A549 (cell line): Measurements from ENCODE around the gene MYO1D.

Experiments
- CEBPB ChIP-seq, 2 experiments: fragments of >200 bp in 1 of 2; sonication (Bioruptor Twin) in 1 of 2; formaldehyde crosslinking in 1 of 2; IDR thresholded peaks; 2 replicates each; pipeline ENCODE4 v1.6.1; 2012 to 2016
- FOSL2 ChIP-seq, 2 experiments: fragments of 450-650 bp in 1 of 2; fragments of >200 bp in 1 of 2; sonication (Bioruptor Twin) in 1 of 2; formaldehyde crosslinking; IDR thresholded peaks; 2 replicates each; pipeline versions ENCODE4 v1.5.0 to v1.6.1; 2016 to 2020; ENCODE audit warnings: mild to moderate bottlenecking in 1 of 2, moderate library complexity in 1 of 2
- JUNB ChIP-seq: fragments of >200 bp; sonication (Bioruptor Twin); formaldehyde crosslinking; IDR thresholded peaks from 2 replicates; pipeline ENCODE4 v1.6.1; 2016
- KDM1A ChIP-seq: fragments of 200-600 bp; sonication (generic); IDR thresholded peaks from 2 replicates; pipeline ENCODE4 v1.6.1; 2016; ENCODE audit warnings: low read depth, mild to moderate bottlenecking
- POLR2A ChIP-seq: IDR thresholded peaks from 2 replicates; pipeline ENCODE4 v1.6.1; 2012; ENCODE audit warnings: mild to moderate bottlenecking, low read length
- RAD21 ChIP-seq, 2 experiments: fragments of >200 bp in 1 of 2; sonication (Bioruptor Twin) in 1 of 2; formaldehyde crosslinking in 1 of 2; IDR thresholded peaks in 1 of 2; conservative IDR thresholded peaks in 1 of 2; 2 replicates in 1 of 2; 3 replicates in 1 of 2; pipeline ENCODE4 v1.6.1; 2012 to 2018; ENCODE audit warnings: inconsistent platforms in 1 of 2
- RCOR1 ChIP-seq: fragments of 150-350 bp; IDR thresholded peaks from 2 replicates; pipeline ENCODE4 v1.6.1; 2014; ENCODE audit warnings: antibody characterized with exemption, low read length, low read depth
- RNF2 ChIP-seq: fragments of 200-600 bp; sonication (generic); IDR thresholded peaks from 2 replicates; pipeline ENCODE4 v1.6.1; 2016; ENCODE audit warnings: low read depth, mild to moderate bottlenecking, antibody characterized with exemption, moderate library complexity, borderline replicate concordance
- TF ChIP-seq, protein P1 (sequence below): fragments of >200 bp; sonication (Bioruptor Twin); formaldehyde crosslinking; IDR thresholded peaks from 3 replicates; pipeline ENCODE4 v1.5.1; 2016

DNA sequence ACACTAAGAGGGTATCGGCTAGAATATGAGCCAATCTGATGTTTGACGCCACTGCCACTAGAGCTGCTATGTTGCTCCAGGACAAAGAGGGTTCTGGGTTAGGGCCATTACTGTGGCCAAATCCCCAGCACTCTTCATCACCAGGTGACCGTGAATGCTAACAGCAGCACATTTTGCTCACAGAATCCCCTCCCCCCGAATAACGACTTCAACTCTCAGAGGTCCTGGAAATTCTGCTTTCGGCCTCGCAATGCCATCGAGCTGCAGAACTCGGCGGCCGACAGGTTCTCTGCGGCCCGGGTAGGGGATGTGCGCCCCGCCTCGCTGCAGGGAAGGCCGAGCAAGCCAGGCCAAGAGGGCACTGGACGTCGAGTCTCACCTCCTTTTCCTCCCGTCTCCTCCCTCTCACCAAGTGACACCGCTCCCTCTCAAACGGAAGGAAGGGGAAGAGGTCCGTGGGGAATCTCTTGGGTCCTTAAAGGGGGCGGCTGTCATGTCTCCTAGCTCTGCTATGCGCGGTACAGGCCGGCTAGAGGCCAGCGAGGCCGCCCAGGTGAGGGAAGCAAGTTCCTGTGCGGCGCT, 358.2 kb downstream of the MYO1D start:
- TF ChIP-seq, protein P1, sequence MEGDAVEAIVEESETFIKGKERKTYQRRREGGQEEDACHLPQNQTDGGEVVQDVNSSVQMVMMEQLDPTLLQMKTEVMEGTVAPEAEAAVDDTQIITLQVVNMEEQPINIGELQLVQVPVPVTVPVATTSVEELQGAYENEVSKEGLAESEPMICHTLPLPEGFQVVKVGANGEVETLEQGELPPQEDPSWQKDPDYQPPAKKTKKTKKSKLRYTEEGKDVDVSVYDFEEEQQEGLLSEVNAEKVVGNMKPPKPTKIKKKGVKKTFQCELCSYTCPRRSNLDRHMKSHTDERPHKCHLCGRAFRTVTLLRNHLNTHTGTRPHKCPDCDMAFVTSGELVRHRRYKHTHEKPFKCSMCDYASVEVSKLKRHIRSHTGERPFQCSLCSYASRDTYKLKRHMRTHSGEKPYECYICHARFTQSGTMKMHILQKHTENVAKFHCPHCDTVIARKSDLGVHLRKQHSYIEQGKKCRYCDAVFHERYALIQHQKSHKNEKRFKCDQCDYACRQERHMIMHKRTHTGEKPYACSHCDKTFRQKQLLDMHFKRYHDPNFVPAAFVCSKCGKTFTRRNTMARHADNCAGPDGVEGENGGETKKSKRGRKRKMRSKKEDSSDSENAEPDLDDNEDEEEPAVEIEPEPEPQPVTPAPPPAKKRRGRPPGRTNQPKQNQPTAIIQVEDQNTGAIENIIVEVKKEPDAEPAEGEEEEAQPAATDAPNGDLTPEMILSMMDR: no peak
- TF ChIP-seq RAD21 (conservative IDR thresholded peaks at IDR 0.05 in 1 of 2, IDR thresholded peaks at IDR 0.05 in 1 of 2): no peak
- no peak for TF ChIP-seq POLR2A
- no peak for TF ChIP-seq KDM1A
- no peak for TF ChIP-seq JUNB
- no peak for TF ChIP-seq RNF2
- no peak for TF ChIP-seq CEBPB (IDR thresholded peaks at IDR 0.05)
- no peak for TF ChIP-seq FOSL2 (IDR thresholded peaks at IDR 0.05)
- no peak for TF ChIP-seq FOSL2 (CRISPR knock-in tag; IDR thresholded peaks at IDR 0.05)
- TF ChIP-seq RCOR1: no peak
